Measurements from ENCODE around the gene ZNF768.
"Not testable (repeated sequence)": the region's sequence is repeated elsewhere in the genome, so short reads cannot be mapped to it uniquely, and the experiment has no call there.

The ZNF768 gene

GRCh38 chr16:30532285-30533145 lies 6.1 kb upstream of the ZNF768 start:
- DNase-seq = no peak

GRCh38 chr16:30530163-30531037 lies 4.0 kb upstream of the ZNF768 start:
- DNase-seq = no peak

- no peak for DNase-seq
Observed at GRCh38 chr16:30528799-30529457, 2.6 kb upstream of the ZNF768 start.

- no peak for DNase-seq
Observed at GRCh38 chr16:30527635-30528178, 1.3 kb upstream of the ZNF768 start.

- peak; percentile 97 for DNase-seq
Observed at GRCh38 chr16:30526823-30527634, 663 bp upstream of the ZNF768 start.

- no peak for DNase-seq
Observed at GRCh38 chr16:30525844-30526136, 576 bp downstream of the ZNF768 start.

GRCh38 chr16:30524575-30525568 lies 1.5 kb downstream of the ZNF768 start:
- DNase-seq = no peak

- no peak for DNase-seq
Observed at GRCh38 chr16:30523768-30524574, 2.4 kb downstream of the ZNF768 start.

- DNase-seq = not testable (repeated sequence)
Observed at GRCh38 chr16:30522702-30523463, 3.5 kb downstream of the ZNF768 start.

- no peak for DNase-seq
Observed at GRCh38 chr16:30521873-30522641, 4.3 kb downstream of the ZNF768 start.

GRCh38 chr16:30521476-30521872 lies 4.9 kb downstream of the ZNF768 start:
- no peak for DNase-seq

GRCh38 chr16:30519120-30520049 lies 7.0 kb downstream of the ZNF768 start:
- no peak for DNase-seq

- no peak for DNase-seq
Observed at GRCh38 chr16:30518552-30518951, 7.8 kb downstream of the ZNF768 start.

- DNase-seq = no peak
Observed at GRCh38 chr16:30515275-30515674, 11.1 kb downstream of the ZNF768 start.

- no peak for DNase-seq
Observed at GRCh38 chr16:30511509-30511908, 14.9 kb downstream of the ZNF768 start.

GRCh38 chr16:30510376-30510938 lies 15.9 kb downstream of the ZNF768 start:
- no peak for DNase-seq

Measured in activated effector memory CD4-positive, alpha-beta T cell treated with anti-CD3 and anti-CD28 coated beads, Interleukin-2, amount 50 U/mL, for 16 hours (primary cell).